ENCODE data around the gene IDI2.
"Not testable (repeated sequence)": the region's sequence is repeated elsewhere in the genome, so short reads cannot be mapped to it uniquely, and the experiment has no call there.

The IDI2 gene

DNA sequence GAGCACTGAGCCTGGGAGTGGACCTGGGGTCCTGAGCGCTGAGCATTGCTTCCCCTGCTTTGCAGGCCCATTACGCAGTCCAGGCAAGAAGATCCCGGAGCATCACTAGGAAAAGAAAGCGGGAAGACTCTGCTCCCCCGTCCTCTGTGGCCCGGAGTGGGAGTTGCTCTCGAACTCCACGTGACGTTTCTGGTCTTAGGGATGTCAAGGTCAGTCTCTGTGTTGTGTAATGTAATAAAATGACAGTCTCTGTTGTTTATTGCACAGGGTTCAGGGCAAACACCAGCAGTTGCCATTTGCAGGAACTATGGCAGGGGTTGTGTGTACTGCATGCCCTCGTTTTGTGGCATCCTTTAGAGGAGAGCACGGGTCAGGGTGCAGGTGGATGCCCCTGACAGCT, 10.0 kb downstream of the IDI2 start:
- H3K9me2 ChIP-seq (ENCODE audit: low read depth, low read length): no peaks in the 10 kb centered on the region
- H3K79me2 ChIP-seq (ENCODE audit: insufficient read depth, low read length): no peaks in the 10 kb centered on the region
- H3K36me3 ChIP-seq (ENCODE audit: insufficient read depth, low read length): peaks cover 87% of the 10 kb centered on the region
- H3K4me1 ChIP-seq (ENCODE audit: insufficient read depth, low read length, severe bottlenecking): no peaks in the 10 kb centered on the region
- H3K9me3 ChIP-seq (ENCODE audit: low read length): no peaks in the 10 kb centered on the region
- H3F3A ChIP-seq (ENCODE audit: insufficient read depth, low read length): no peaks in the 10 kb centered on the region
- H3K27ac ChIP-seq (ENCODE audit: low read depth, low read length, poor library complexity, severe bottlenecking): no peak overlapping the region
- H3K9ac ChIP-seq (ENCODE audit: low read length): no peak overlapping the region
- no peaks in the 10 kb centered on the region for H3K27me3 ChIP-seq (ENCODE audit: insufficient read depth, low read length)
- TF ChIP-seq CTCF (IDR thresholded peaks at IDR 0.05; ENCODE audit: low read length) (no peak), EZH2 (IDR thresholded peaks at IDR 0.05; ENCODE audit: borderline replicate concordance, low read length) (no peak)
- H3K4me2 ChIP-seq (ENCODE audit: low read length): no peak overlapping the region
- H4K20me1 ChIP-seq (ENCODE audit: insufficient read depth, low read length): no peaks in the 10 kb centered on the region
- H3K4me3 ChIP-seq (ENCODE audit: low read depth, low read length, poor library complexity, severe bottlenecking): no peak overlapping the region
- H2AFZ ChIP-seq (ENCODE audit: low read length): no peak overlapping the region

- Histone ChIP-seq H3K4me3 (ENCODE audit: low read depth, low read length, poor library complexity, severe bottlenecking) (no peak overlapping the region), H3K9me3 (ENCODE audit: low read length) (no peaks in the 10 kb centered on the region), H3K27ac (ENCODE audit: low read depth, low read length, poor library complexity, severe bottlenecking) (no peak overlapping the region), H3K27me3 (ENCODE audit: insufficient read depth, low read length) (no peaks in the 10 kb centered on the region), H3K9me2 (ENCODE audit: low read depth, low read length) (no peaks in the 10 kb centered on the region), H3K79me2 (ENCODE audit: insufficient read depth, low read length) (no peaks in the 10 kb centered on the region), H4K20me1 (ENCODE audit: insufficient read depth, low read length) (no peaks in the 10 kb centered on the region), H2AFZ (ENCODE audit: low read length) (no peak overlapping the region), H3K36me3 (ENCODE audit: insufficient read depth, low read length) (peaks cover 92% of the 10 kb centered on the region), H3K9ac (ENCODE audit: low read length) (no peak overlapping the region), H3K4me2 (ENCODE audit: low read length) (no peak overlapping the region), H3K4me1 (ENCODE audit: insufficient read depth, low read length, severe bottlenecking) (no peaks in the 10 kb centered on the region), H3F3A (ENCODE audit: insufficient read depth, low read length) (no peaks in the 10 kb centered on the region)
- TF ChIP-seq EZH2 (IDR thresholded peaks at IDR 0.05; ENCODE audit: borderline replicate concordance, low read length): no peak
- no peak for TF ChIP-seq CTCF (IDR thresholded peaks at IDR 0.05; ENCODE audit: low read length)
These were observed 14.0 kb downstream of the IDI2 start for GRCh38 chr10:1011696-1012095.

DNA sequence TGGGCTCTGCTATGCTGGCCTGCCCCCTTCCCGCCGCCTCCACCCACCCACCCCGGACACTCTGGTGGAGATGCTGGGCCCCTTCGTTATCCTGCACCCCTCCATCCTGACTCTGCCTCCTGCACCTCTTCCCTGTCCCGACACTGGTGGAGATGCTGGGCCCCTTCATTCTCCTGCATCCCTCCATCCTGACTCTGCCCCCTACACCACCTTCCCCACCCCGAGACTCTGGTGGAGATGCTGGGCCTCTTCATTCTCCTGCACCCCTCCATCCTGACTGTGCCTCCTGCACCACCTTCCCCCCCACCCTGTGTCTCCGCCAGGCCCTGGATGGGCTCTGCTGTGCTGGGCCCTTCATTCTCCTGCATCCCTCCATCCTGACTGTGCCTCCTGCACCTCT, 15.0 kb downstream of the IDI2 start:
- TF ChIP-seq EZH2 (IDR thresholded peaks at IDR 0.05; ENCODE audit: borderline replicate concordance, low read length): no peak
- TF ChIP-seq CTCF (IDR thresholded peaks at IDR 0.05; ENCODE audit: low read length): no peak
- Histone ChIP-seq H4K20me1 (ENCODE audit: insufficient read depth, low read length) (no peaks in the 10 kb centered on the region), H3K79me2 (ENCODE audit: insufficient read depth, low read length) (no peaks in the 10 kb centered on the region), H3K27ac (ENCODE audit: low read depth, low read length, poor library complexity, severe bottlenecking) (no peak overlapping the region), H3K36me3 (ENCODE audit: insufficient read depth, low read length) (peaks cover 92% of the 10 kb centered on the region), H2AFZ (ENCODE audit: low read length) (no peak overlapping the region), H3K4me1 (ENCODE audit: insufficient read depth, low read length, severe bottlenecking) (no peaks in the 10 kb centered on the region), H3K27me3 (ENCODE audit: insufficient read depth, low read length) (no peaks in the 10 kb centered on the region), H3K9me2 (ENCODE audit: low read depth, low read length) (no peaks in the 10 kb centered on the region), H3K9me3 (ENCODE audit: low read length) (no peaks in the 10 kb centered on the region), H3K4me3 (ENCODE audit: low read depth, low read length, poor library complexity, severe bottlenecking) (no peak overlapping the region), H3K4me2 (ENCODE audit: low read length) (no peak overlapping the region), H3K9ac (ENCODE audit: low read length) (no peak overlapping the region), H3F3A (ENCODE audit: insufficient read depth, low read length) (no peaks in the 10 kb centered on the region)

DNA sequence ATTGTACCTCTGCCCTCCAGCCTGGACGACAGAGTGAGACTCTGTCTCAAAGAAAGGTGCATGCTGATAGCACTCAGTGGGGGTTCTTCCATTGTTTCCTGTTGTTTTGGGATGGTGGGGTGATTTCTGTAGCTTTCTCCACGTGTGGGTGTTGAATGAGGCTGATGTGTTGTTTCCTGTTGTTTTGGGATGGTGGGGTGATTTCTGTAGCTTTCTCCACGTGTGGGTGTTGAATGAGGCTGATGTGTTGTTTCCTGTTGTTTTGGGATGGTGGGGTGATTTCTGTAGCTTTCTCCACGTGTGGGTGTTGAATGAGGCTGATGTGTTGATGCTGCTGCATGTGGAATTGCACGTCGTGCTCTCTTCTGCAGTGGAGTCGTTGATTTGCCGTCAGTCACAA, 15.7 kb downstream of the IDI2 start:
- H3K36me3 ChIP-seq (ENCODE audit: insufficient read depth, low read length): peaks cover 92% of the 10 kb centered on the region
- H3F3A ChIP-seq (ENCODE audit: insufficient read depth, low read length); H3K79me2 ChIP-seq (ENCODE audit: insufficient read depth, low read length); H3K27me3 ChIP-seq (ENCODE audit: insufficient read depth, low read length); H3K4me3 ChIP-seq (ENCODE audit: low read depth, low read length, poor library complexity, severe bottlenecking); H3K4me2 ChIP-seq (ENCODE audit: low read length); H3K9me2 ChIP-seq (ENCODE audit: low read depth, low read length); H4K20me1 ChIP-seq (ENCODE audit: insufficient read depth, low read length); H2AFZ ChIP-seq (ENCODE audit: low read length); H3K4me1 ChIP-seq (ENCODE audit: insufficient read depth, low read length, severe bottlenecking); H3K27ac ChIP-seq (ENCODE audit: low read depth, low read length, poor library complexity, severe bottlenecking); H3K9ac ChIP-seq (ENCODE audit: low read length); H3K9me3 ChIP-seq (ENCODE audit: low read length): not testable (repeated sequence)
